GM23338 (cell line): ENCODE measurements around the gene PACC1.

ENCODE experiments used
- EZH2 ChIP-seq: fragments of 200-600 bp; sonication (generic); IDR thresholded peaks from one replicate; pipeline ENCODE4 v1.8.0; 2017; ENCODE audit warnings: antibody characterized with exemption, mild to moderate bottlenecking, low read depth; ENCODE audit not compliant: unreplicated experiment
- TF ChIP-seq, protein P1 (sequence below): IDR thresholded peaks from one replicate; pipeline ENCODE4 v1.6.1; 2018; ENCODE audit warnings: antibody characterized with exemption; ENCODE audit not compliant: unreplicated experiment

GRCh38 chr1:212423879-212424278 lies 9.2 kb upstream of the PACC1 start:
- TF ChIP-seq, protein P1, sequence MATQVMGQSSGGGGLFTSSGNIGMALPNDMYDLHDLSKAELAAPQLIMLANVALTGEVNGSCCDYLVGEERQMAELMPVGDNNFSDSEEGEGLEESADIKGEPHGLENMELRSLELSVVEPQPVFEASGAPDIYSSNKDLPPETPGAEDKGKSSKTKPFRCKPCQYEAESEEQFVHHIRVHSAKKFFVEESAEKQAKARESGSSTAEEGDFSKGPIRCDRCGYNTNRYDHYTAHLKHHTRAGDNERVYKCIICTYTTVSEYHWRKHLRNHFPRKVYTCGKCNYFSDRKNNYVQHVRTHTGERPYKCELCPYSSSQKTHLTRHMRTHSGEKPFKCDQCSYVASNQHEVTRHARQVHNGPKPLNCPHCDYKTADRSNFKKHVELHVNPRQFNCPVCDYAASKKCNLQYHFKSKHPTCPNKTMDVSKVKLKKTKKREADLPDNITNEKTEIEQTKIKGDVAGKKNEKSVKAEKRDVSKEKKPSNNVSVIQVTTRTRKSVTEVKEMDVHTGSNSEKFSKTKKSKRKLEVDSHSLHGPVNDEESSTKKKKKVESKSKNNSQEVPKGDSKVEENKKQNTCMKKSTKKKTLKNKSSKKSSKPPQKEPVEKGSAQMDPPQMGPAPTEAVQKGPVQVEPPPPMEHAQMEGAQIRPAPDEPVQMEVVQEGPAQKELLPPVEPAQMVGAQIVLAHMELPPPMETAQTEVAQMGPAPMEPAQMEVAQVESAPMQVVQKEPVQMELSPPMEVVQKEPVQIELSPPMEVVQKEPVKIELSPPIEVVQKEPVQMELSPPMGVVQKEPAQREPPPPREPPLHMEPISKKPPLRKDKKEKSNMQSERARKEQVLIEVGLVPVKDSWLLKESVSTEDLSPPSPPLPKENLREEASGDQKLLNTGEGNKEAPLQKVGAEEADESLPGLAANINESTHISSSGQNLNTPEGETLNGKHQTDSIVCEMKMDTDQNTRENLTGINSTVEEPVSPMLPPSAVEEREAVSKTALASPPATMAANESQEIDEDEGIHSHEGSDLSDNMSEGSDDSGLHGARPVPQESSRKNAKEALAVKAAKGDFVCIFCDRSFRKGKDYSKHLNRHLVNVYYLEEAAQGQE = no peak
- TF ChIP-seq EZH2 = no peak
